ENCODE data around the gene MGLL.

Gene MGLL

DNA sequence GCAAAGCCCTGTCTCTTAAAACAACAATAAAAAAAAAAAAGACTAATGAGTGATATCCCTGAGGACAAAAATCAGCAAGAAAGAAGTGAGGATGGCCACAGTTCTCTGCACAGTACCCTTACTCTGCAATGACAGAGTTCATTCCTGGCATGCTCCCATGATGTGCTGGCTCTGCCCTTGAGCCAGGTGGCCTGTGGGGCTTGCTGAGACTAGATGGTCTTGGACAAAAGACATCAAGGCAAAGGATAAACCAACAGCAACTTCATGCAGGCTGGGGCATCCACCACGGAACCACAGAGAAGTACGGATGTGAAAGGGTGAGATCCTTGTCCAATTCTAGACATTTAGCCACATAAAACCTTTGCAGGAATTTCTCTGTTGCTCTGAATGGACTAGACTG lies 12.7 kb downstream of the MGLL start:
- no peak for DNase-seq (ENCODE audit: low read depth)

DNA sequence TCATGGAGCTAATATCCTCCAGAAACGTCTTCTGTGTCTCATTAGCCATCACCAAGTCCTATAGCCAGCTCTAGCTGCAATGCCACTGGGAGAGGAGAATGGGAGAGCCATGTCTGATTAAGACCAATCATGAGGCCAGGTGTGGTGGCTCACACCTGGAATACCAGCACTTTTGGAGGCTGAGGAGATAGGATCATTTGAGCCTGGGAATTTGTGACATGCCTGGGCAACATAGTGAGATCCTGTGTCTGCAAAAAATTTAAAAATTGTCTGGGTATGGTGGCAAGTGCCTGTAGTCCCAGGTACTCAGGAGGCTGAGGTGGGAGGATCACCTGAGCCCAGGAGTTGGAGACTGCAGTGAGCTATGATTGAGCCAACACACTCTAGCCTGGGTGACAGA lies 13.1 kb downstream of the MGLL start:
- no peak for DNase-seq (ENCODE audit: low read depth)

DNA sequence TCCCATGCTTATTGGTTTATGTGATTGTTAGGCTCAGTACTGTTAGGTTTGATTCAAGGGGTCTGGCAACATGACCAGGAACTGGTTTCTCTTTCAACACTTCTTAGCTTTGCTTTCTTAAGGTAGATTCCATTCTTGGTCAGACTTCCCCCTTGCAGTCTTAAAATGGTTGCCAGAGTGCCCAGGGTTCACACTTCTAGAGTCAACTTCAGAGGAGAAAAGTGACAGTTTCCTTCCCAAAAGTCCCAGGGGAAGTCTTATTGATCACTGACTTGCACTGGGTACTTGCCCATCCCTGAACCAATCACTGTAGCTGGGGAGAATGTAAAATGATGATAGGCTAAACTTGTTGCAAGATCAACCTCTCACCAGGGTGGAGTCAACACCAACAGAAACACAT lies 14.1 kb downstream of the MGLL start:
- DNase-seq (ENCODE audit: low read depth) = no peak

DNA sequence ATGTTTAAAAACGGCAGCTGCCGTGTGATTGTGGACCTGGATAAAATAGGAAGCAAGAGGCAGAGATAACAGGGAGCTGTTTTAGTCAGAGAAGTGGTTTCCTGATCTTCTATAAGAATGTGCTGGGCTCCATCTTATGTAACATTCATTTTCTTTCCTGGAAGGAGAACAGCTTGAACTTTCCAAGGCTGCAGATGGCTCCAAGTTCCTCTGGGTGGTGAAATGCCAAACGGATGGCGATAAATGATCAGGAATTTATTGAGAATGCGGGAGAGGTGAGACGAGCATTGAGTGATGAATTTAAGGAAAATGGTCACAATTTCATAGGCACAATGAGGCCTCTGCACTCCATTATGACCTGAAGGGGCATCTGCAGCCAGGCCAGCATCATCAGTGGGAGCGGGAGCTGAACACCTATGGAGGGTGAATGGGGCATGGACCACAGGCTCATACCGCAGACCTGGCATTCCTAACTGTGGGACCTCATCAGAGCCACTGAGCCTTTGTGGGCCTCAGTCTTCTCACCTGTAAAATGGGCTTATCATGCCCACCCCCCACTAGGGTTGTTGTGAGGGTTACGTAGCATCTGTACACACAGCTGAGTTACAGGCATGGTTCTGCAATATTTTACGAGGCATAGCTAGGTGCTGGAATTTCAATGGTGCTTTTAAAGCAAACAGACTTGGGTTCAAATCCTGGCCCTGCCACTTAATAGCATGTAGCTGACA lies 17.1 kb downstream of the MGLL start:
- no peak for DNase-seq (ENCODE audit: low read depth)

DNA sequence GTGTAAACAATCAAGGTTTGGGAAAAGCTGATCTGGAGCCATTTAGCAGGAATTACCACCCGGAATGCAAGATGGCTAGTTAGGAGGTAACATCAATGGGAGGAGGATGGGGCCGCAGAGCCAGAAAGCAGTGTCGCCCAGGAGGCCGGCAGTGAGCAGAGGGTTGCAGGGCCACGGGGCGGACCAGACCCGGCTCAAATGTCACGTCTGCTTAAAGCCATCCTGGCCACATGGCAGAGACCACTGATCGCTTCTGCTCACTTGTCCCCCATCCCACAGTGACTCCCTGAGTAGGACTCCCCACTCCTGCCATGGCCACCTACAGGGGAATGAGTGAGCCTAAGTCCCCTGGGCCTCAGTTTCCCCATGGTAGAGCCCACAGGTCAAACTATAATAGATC lies 18.2 kb downstream of the MGLL start:
- no peak for DNase-seq (ENCODE audit: low read depth)

DNA sequence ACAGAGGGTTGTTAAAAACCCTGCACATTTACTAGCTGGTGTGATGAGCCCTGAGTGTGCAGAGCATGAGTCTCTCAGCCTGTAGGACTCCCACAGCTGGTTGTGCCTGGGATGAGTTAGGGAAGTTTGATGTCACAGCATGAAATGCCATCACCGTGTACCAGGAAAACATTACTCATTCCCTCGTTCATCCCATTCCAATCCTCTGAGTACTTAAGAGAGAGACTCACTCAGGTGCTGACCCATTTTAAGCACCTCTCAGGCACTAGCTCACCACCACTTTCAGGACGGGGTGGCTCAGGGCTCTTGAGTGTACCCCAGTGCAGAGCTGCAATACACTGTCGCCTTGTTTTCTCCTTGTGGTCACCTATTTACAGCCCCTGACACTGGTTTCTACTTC lies 18.7 kb downstream of the MGLL start:
- DNase-seq (ENCODE audit: low read depth) = no peak

DNA sequence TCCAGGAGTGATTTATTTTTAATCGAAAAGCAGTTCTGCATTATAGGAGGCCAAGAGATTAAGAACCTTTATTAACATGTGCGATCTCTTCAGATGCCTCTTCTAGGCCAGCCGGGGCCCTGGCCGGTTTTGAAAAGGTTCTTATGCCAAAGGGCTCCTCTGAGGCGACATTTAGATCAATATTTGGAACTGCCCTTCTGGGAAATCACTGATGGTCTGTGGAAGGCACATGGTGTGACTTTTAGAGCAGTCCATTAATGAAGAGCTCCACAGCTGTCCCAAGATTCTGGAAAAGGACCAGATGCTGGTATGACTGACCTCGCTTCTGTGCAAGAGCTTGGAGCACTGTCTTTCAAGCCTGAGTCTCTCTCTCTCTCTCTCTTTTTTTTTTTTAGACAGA lies 19.7 kb downstream of the MGLL start:
- DNase-seq (ENCODE audit: low read depth) = no peak

DNA sequence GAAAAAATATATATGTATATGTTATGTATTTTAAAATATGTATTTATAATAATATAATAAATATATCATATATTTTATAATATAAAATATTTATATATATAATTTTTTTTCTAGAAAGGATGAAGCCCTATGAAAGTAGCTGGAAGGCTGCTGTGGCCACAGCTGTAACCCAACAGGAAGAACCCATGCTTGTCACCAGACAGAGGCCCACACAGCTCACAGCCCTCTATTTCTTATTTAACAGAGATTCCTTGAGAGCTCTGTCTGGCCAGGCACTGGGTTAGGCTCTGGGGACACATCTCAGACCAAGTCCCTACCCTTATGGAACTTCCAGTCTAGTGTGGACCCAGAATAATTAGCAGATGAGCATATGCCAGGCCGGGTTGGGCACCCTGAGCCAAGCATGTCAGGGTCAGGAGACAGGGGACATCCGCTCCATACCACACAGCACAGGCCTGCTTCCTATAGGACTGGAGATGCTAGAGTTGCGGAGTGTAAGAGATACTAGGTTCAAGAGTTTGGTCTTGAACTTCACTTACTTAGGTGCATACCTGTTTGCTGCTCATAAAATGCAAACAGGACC lies 20.5 kb downstream of the MGLL start:
- DNase-seq (ENCODE audit: low read depth) = no peak

DNA sequence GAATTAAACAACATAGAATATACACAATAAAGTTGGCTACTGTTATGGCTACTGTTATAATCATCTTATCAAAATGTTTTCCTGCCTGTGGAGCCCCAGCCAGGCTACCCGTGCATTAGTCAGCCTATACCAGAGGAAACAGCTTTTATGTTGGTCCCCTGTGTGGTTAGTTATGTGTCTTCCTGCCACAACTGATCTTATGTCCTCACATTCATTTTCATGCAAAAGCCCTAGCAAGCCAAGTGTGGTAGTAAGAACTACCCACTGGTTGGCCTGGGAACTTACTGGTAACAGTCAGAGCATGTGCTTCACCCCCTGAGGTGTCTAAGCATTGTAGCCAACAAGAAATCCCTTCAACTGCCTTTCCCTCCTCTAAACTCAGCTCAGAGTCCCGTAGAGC lies 21.8 kb downstream of the MGLL start:
- DNase-seq (ENCODE audit: low read depth) = no peak

DNA sequence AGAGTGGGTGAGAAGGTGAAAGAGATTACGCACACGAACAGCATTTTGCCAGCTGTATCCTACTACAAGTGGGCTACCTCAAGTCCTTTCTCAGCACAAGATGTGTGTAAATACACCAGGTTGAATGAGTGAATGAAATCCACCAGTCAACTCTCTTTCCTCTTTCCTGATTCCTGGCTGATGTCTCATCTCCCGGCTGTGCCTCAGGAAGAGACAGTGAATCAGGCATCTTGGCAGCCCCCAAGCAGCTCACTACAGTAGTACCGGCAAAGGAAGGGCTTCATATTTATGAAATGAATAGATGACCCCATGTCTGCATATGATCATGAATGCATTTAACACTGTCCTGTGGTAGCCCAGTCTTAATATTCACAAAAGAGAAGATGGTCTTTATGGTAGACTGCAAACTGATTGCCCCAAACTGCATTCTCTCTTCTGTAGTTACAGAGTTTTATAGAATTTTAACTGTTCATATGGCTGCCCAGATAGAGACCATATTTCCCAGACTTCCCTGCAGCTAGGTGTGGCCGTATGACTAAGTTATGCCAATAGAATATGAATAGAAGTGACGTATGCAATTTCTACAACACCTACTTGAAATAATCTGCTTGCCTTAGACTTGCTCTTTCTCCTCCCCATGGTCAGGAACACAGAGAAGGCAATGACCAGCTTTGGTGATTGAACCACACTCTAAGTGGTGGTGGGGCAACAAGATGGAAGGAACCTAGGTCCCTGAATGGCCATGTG lies 22.7 kb downstream of the MGLL start:
- peak; percentile 85 for DNase-seq (ENCODE audit: low read depth)

DNA sequence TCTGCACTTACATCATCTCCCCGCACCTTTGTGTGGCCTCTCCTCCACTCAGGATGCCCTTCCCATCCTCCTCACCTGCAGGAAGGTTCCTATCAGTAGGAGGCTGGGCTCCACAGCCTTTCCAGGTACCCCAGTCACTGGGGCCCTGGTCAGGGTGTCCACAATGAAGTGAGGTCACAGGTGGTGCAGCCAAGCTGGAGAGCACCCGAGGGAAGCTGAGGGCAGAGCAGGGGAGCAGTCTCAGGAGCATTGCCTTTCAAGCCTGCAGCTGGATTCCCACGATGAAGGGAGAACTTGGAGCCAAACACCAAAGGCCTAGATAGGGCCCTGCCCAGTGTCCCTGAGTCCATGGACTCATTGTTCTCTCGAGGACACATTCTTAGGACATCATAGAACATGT lies 23.6 kb downstream of the MGLL start:
- DNase-seq (ENCODE audit: low read depth) = no peak

DNA sequence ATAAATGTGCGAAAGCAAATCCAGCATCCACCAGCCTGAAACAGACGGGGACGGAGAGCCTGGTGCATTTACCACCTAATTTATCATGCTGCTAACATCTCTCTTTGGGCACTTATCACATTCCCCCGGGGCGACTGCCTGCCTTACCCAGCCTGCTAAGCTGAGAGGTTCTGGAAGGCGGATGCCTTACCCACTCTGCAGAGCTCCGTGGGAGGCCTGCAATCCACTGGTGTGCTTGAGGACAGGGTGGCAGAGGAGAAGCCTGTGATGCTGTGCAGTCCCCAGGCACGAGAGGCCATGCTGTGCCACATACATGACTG lies 25.5 kb downstream of the MGLL start:
- no peak for DNase-seq (ENCODE audit: low read depth)

DNA sequence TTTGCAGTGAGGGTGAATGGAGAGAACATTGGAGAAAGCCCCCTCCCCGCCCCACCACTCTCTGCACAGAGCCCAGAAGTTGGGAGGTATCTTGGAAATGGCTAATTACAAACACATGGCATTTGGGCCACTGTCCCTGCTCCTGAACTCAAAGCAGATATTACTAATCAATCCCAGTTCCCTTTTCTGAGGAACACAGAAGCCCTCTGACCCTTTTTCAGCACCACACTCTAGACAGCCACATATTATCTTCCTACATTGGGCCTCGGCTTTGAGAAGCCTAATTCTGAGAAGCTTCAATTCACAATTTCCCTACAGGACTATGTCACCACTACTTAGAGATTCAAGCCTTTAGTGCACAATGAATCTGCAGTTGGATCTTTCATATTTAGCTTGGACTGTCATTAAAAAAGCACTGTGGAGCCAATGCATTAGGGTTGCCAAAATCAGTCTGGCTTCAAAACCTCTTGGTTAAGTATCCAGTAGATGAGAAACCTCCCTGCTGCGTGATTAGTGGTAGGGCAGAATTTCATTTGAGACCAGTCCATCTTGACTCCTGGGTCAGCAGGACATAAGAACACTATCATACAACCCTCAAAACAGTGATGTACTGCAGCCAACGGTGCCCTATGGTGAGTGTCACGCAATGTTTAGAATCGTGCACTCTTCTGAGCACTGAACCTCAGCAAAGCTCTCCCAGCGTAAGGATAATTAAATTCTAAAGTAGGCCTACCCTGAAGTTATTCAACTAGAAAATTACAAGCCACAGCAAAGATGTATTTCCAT lies 26.1 kb downstream of the MGLL start:
- no peak for DNase-seq (ENCODE audit: low read depth)

DNA sequence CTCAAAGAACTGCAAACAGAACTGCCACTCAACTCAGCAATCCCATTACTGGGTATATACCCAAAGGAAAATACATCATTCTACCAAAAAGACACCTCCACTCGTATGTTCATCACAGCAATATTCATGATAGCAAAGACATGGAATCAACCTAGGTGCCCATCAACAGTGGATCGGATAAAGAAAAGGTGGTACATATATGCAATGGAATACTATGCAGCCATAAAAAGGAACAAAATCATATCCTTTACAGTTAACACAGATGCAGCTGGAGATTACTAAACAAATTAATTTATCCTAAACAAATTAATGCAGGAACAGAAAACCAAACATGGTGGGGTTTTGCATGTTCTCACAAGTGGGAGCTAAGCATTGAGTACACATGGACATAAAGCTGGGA lies 27.3 kb downstream of the MGLL start:
- DNase-seq (ENCODE audit: low read depth) = no peak

DNA sequence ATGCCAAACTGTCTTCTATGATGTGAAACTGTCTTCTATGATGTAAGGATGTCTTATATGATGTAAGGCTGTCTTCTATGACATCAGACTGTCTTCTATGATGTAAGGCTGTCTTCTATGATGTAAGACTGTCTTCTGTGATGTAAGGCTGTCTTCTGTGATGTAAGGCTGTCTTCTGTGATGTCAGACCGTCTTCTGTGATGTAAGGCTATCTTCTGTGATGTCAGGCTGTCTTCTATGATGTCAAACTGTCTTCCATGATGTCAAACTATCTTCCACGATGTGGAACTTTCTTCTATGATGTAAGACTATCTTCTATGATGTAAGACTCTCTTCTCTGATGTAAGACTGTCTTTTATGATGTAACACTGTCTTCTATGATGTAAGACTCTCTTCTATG lies 27.9 kb downstream of the MGLL start:
- DNase-seq (ENCODE audit: low read depth) = no peak

DNA sequence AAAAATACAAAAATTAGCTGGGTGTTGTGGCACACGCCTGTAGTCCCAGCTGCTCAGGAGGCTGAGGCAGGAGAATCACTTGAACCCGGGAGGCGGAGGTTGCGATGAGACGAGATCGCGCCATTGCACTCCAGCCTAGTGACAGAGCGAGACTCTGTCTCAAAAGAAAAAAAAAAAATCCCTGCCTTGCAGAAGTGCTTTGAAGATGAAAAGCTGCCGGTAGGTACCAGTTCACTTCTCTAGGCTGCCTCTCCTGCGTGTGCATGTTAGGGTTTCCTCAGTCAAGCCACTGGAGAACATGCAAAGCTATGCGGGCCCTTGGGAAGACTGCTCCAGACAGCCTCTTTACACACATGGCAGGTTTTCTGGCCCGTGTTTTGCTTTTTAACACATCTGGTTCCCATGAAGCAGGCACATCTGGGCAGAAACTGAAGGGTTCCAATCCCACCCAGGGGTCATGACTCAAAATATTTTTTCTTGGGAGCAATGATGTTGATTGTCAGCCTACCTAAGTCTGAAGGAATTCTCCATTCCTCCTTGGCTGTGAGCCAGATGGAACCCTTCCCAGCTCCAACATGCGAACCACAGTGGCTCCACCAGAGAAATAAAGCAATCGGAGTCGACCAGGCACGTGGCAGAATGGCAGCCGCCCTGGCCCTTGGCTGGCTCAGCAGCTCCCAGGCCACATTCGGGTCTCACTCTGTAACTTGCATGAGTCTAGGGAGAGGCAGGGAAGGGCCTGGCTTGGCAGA lies 29.6 kb downstream of the MGLL start:
- peak; percentile 98 for DNase-seq (ENCODE audit: low read depth)

DNA sequence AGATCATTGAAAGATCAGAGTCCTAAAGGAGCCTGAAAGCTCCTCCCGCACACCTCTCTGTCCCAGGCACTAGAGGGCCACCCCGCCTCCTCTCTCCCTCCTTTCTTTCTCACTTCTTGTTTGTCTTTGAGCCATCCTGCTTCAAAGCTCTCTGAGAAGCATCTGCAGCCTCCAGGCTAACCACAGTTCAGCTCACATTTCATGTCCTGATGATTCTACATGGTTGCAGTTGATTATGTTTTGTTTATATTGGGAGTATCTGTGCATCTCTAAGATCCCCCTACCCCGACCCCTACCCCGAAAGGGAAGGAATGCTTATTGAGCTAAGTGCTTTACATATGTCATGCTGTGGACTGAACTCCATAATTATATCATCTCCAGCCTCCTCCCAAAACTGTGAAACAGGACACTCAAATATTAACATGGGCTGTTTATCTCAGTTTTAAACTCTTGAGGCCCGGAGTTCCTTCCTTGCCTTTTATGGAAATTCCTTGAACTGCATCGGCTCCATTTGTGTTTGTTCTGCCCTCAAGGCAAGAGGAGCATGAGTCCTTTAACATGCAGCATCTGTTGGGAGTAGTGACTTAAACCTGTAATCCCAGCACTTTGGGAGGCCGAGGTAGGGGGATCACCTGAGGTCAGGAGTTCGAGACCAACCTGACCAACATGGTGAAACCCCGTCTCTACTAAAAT lies 30.9 kb downstream of the MGLL start:
- DNase-seq (ENCODE audit: low read depth) = no peak

DNA sequence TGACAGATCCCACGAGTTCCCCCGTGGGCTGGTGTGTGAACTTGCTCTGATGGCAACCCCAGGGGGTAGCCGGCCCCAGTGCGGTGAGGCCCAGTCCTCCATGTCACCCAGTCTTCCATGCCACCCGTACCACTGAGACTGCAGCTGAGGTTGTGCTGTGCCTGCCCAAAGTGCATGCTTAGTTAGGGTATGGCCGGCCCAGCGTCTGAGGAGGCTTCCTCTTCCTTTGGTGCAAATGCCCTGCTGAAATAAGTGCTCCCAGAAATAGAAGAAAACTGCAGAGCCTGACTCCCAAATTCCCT lies 31.5 kb downstream of the MGLL start:
- DNase-seq (ENCODE audit: low read depth) = no peak

DNA sequence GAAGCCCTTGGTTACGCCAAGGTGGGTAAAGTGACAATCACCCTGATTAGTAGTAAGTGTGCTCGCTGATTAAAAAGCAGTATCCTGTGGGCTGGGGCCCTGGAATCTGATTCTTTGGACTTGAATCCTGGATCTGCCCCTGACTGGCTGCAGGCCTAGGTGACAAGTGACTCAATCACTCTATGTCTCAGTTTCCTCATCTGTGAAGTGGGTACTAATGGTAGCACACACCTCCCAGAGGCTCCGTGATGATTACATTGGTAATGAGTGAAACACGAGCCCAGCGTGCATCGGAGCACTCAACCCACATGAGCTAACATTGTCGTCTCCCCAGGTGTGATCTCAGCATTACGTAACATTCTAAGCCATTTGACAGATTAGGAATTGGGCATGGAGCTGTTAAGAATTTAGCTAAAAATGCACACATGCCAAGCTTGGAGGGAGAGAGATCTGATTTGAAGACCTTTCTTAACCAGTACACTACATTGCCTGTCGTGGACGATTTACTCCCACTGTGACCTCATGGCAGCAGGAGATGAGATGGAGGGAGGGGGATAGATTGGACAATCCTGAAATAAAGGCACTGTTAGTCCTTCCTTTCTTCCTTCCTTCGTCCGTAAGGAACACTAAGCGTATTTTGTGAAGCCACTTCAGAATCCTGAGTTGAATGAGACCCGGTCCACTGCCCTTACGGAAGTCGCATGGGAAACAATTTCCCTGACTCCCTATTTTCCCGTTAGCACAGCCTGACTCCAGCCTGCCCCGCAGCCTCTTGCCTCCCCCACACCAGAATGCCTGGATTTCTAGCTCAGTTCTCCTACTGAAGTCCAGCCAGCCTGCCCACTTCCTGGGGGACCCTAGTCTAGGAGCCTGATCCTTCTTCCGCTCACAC lies 32.1 kb downstream of the MGLL start:
- DNase-seq (ENCODE audit: low read depth) = no peak

DNA sequence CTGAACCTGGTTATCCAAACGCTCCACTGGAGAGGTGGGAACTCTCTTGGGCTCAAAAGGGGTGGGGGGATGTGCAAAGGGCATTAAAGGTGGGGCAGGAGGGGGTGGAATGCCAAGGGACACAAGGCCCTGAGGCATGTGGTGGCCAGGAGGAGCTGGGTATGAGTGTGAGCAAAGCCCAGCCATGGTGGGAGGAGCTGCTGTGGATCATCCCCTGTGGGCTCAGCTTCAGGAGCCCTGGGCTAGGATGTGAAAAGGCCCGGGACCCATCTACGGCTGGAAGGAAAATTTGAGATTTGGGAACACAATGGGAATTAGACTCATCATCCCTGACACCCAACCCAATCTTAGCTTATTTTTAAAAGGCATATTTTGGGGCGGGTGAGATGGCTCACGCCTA lies 33.3 kb downstream of the MGLL start:
- no peak for DNase-seq (ENCODE audit: low read depth)

DNA sequence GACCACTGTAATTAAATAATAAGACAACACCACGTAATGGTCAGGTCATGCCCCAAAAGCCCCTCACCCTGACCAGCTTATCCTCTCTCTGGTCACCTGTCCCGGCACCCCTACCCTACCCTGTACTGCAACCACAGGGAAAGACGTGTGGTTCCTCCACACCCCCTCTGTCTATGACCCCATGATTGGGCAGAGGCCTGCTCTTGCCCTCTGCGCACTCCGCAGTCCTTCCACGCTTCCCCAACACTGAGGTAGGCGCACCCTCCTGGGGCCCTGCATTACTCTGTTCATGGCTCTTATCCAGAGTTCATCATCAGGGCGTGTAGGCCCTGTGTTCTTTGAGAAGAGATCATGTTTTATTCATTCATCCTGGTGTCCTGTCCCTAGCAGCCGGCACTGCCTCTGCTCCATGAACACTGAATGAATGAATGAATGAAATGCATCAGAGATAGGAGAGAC lies 33.8 kb downstream of the MGLL start:
- no peak for DNase-seq (ENCODE audit: low read depth)

Measured in HS-27A (cell line).